ENCODE measurements around the gene ZNF621.

DNA sequence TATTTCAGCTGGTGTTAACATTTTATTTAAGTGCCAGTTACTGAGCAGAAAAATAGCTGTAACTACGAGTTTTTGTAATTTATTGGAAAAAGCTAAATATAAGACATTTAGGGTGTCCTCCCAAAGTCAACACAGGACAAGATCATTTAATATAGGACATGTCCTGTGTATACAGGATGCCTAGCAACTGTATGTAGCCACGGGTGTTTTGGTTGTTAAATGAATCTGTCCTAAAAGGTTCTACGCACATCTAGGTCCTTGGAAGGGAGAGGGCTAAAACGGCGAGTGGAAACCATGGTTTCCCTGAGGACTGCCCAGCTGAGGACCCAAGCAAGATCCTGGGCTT, 565 bp upstream of the ZNF621 start:
- TF ChIP-seq, protein P1, sequence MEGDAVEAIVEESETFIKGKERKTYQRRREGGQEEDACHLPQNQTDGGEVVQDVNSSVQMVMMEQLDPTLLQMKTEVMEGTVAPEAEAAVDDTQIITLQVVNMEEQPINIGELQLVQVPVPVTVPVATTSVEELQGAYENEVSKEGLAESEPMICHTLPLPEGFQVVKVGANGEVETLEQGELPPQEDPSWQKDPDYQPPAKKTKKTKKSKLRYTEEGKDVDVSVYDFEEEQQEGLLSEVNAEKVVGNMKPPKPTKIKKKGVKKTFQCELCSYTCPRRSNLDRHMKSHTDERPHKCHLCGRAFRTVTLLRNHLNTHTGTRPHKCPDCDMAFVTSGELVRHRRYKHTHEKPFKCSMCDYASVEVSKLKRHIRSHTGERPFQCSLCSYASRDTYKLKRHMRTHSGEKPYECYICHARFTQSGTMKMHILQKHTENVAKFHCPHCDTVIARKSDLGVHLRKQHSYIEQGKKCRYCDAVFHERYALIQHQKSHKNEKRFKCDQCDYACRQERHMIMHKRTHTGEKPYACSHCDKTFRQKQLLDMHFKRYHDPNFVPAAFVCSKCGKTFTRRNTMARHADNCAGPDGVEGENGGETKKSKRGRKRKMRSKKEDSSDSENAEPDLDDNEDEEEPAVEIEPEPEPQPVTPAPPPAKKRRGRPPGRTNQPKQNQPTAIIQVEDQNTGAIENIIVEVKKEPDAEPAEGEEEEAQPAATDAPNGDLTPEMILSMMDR (IDR thresholded peaks at IDR 0.05): no peak
- no peak for TF ChIP-seq JUNB (IDR thresholded peaks at IDR 0.05)
- TF ChIP-seq SMC3 (IDR thresholded peaks at IDR 0.05): no peak
- TF ChIP-seq ZC3H11A (IDR thresholded peaks at IDR 0.05): no peak
- TF ChIP-seq POLR2A (IDR thresholded peaks at IDR 0.05; ENCODE audit: low read length): no peak
- TF ChIP-seq NFE2L2 (conservative IDR thresholded peaks at IDR 0.05; ENCODE audit: low read length): no peak
- no peak for TF ChIP-seq MYC (IDR thresholded peaks at IDR 0.05; ENCODE audit: borderline replicate concordance, low read length)
- TF ChIP-seq EHMT2 (IDR thresholded peaks at IDR 0.05; ENCODE audit: low read depth): no peak
- TF ChIP-seq, protein P2, sequence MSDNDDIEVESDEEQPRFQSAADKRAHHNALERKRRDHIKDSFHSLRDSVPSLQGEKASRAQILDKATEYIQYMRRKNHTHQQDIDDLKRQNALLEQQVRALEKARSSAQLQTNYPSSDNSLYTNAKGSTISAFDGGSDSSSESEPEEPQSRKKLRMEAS (IDR thresholded peaks at IDR 0.05): no peak
- TF ChIP-seq CBX8 (IDR thresholded peaks at IDR 0.05): no peak
- no peak for TF ChIP-seq CHD2 (IDR thresholded peaks at IDR 0.05; ENCODE audit: low read length, partially characterized antibody)
